ENCODE measurements around the gene ZFAND6.
"Not testable (repeated sequence)": the region's sequence is repeated elsewhere in the genome, so short reads cannot be mapped to it uniquely, and the experiment has no call there.

Gene ZFAND6

DNA sequence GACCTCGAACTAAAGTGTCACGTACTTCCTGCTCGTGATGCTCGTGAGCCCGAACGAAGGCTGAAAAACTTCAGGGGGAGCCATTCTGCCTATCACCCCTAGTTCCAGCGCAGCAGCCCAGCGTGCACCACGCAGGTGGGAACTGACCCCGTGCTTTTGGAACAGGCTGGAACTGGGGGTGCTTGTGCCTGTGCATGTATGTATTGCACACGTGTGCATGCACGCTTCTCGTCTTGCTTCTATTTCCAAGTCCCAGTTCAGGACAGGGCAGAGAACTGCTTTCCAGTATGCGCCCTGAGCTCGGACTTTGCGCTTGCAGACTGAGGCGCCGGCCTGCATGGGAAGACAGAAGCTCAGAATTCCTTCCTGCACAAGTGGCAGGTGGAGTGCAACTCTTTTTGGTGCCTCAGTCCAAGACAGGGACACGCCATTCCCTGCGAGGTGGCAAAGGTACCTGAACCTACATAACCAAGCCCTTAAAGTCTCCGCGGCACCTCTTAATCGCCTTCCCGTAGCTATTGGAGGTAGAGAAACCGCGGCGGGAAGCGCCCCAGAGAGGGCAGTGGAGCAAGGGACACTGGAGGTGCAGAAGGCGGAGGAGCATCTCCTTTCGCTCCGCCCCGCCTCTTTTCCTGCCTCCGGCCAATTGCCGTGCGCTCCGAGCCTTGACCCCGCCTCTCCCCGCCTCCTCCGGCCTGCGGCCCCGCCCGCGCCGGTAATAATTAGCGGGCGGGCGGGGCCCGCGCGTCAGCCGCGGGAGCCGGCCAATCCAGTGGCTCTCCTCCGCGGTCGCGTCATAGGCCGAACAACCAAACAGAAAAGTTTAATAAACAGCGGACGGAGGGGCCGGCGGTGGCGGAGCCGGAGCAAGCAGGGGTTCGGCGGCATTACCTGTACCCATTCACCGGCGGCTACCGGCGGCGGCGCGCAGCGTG, at the start of gene ZFAND6:
TSS of gene ZFAND6 (plus strand) at position 826 of the 935 bp plus-strand sequence. CDS start 60,669 bp downstream, outside the sequence.
- peak; percentile 86 to 87 for DNase-seq (ENCODE audit: low read depth in 2 of 2)

DNA sequence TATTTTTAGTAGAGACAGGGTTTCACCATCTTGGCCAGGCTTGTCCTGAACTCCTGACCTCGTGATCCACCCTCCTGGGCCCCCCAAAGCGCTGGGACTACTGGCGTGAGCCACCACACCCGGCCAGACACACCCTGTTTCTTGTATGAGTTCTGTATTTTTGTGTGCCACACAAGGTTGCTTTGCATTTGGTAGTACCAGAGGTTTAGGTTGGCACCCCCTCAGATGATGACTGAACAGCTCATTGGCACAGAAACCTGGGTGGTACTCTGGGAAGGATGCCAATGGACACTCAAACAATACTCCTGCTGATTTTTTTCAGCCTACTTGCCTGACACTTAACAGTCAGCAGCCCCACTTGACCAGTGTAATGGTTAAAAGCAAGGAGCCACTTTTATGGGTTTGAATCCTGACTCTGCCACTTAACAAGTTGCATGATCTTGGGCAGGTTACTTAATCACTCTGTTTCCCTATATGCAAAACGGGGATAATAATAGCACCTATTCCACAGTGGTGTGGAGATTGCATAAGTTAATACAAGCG, 49.3 kb upstream of the ZFAND6 start:
- no peak for DNase-seq (ENCODE audit: low read depth in 2 of 2)

DNA sequence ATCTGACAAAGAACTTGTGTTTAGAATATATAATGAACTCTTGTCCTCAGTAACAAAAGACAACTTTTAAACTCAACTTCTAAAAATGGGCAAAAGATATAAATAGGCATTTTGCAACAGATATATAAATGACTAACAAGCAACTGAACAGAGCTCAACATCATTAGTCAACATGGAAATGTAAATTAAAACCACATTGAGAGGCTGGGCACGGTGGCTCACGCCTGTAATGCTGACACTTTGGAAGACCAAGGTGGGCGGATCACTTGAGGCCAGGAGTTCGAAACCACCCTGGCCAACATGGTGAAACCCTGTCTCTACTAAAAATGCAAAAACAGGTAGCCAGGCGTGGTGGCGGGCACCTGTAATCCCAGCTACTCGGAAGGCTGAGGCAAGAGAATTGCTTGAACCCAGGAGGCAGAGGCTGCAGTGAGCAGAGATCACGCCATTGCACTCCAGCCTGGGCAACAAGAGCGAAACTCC, 48.4 kb upstream of the ZFAND6 start:
- DNase-seq (ENCODE audit: low read depth in 2 of 2): peak; percentile 90 to 91

DNA sequence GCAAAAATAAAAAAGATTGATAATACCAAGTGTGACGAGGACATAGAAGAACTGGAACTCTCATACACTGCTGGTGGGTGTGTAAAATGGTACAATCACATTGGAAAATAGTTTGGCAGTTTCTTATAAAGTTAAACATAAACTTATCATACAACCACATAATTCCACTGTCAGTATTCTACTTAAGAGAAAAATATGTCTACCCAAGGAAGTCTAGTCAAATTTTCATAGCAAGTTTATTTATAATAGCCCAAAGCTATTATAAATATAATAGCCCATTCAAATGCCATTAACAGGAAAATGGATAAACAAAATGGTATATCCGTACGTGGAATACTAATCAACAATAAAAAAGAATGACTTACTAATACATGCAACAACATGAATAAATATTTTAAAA, 47.9 kb upstream of the ZFAND6 start:
- no peak for DNase-seq (ENCODE audit: low read depth in 2 of 2)

DNA sequence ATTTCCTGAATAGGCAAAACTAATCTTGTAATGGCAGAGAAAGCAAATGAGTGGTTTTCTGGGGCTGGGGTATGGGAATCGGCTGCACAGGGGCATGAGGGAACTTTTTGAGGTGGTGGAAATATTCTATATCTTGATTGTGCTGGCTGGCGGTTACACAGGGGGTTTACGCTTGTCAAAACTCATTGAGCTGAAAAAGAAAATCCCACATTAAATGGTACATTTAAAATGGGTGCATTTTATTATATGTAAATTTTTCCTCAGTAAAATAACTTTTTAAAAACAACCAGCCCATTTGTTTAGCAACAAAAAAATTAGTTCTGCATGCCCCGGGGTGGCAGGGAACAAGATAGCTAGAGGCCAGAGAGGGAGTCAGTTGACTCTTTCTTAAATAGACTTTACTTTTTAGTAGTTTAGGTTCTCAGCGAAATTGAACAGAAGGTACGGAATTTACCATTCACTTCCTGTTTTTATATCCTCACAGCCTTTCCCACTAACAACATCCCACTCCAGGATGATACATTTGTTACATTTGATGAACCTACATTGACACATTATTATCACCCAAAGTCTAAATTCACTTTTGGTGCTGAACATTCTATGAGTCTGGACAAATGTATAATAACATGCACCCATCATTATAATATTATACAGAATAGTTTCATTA, 47.3 kb upstream of the ZFAND6 start:
- DNase-seq (ENCODE audit: low read depth in 2 of 2): no peak

DNA sequence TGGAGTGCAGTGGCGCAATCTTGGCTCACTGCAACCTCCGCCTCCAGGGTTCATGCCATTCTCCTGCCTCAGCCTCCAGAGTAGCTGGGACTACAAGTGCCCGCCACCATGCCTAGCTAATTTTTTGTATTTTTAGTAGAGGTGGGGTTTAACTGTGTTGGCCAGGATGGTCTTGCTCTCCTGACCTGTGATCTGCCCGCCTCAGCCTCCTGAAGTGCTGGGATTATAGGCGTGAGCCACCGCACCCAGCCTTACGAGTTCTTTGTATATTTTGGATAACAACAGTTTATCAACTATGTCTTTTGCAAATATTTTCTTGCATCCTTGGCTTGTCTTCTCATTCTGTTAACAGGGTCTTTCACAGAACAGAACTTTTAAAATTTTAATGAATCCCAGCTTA, 45.3 kb upstream of the ZFAND6 start:
- DNase-seq (ENCODE audit: low read depth in 2 of 2): not testable (repeated sequence)

DNA sequence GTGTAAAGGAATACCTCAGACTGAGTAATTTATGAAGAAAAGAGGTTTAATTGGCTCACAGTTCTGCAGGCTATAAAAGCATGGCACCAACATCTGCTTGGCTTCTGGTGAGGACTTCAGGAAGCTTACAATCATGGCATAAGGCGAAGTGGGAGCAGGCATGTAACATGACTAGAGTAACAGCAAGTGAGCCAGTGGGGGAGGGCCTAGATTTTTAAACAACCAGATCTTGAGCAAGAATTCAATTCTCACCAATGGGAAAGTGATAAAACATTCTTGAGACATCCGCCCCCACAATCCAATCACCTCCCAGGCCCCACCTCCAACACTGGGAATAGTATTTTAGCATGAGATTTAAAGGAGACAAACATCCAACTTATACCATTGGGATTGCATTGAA, 44.3 kb upstream of the ZFAND6 start:
- no peak for DNase-seq (ENCODE audit: low read depth in 2 of 2)

DNA sequence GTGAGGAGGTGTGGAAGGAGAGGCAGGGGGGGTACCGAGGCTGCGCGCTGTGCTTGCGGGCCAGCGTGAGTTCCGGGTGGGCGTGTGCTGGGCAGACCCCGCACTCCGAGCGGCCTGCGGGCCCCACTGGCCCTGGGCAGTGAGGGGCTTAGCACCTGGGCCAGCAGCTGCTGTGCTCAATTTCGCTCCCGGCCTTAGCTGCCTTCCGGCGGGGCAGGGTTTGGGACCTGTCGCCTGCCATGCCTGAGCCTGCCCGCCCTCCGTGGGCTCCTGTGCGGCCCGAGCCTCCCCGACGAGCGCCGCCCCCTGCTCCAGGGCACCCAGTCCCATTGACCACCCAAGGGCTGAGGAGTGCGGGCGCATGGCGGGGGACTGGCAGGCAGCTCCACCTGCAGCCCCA, 43.0 kb upstream of the ZFAND6 start:
- not testable (repeated sequence) for DNase-seq (ENCODE audit: low read depth in 2 of 2)

DNA sequence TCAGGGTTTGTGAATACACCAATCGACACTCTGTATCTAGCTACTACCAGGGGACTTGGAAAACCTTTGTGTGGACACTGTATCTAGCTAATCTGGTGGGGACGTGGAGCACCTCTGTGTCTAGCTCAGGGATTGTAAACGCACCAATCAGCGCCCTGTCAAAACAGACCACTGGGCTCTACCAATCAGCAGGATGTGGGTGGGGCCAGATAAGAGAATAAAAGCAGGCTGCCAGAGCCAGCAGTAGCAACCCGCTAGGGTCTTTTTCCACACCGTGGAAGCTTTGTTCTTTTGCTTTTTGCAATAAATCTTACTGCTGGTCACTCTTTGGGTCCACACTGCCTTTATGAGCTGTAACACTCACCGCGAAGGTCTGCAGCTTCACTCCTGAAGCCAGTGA, 42.3 kb upstream of the ZFAND6 start:
- not testable (repeated sequence) for DNase-seq (ENCODE audit: low read depth in 2 of 2)

DNA sequence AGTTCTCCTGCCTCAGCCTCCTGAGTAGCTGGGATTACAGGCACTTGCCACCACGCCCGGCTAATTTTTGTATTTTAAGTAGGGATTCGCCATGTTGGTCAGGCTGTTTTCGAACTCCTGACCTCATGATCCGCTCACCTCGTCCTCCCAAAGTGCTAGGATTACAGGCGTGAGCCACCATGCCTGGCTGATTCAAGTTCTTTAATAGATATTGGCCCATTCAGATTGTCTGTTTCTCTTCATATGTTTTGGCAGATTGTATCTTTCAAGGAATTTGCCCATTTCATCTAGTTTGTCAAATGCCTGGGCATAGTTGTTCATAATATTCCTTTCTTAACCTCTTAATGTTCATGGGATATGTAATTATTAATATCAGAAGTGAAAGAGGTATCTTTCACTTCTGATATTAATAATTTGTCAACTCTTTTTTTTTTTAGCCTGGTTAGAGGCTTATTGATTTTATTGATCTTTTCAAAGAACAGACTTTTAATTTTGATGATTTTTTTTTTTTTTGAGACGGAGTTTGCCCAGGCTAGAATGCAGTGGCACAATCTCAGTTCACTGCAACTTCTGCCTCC, 40.2 kb upstream of the ZFAND6 start:
- no peak for DNase-seq (ENCODE audit: low read depth in 2 of 2)

DNA sequence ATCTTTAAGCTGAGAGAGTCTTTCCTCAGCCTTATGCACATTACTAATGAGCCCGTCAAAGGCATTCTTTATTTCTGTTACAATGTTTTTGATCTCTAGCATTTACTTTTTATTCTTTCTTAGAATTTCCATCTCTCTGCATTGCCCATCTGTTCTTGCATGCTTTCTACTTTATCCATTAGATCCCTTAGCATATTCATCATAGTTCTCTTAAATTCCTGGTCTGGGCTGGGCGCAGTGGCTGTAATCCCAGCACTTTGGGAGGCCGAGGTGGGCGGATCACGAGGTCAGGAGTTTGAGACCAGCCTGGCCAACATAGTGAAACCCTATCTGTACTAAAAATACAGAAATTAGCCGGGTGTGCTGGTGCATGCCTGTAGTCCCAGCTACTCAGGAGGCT, 39.3 kb upstream of the ZFAND6 start:
- not testable (repeated sequence) for DNase-seq (ENCODE audit: low read depth in 2 of 2)

DNA sequence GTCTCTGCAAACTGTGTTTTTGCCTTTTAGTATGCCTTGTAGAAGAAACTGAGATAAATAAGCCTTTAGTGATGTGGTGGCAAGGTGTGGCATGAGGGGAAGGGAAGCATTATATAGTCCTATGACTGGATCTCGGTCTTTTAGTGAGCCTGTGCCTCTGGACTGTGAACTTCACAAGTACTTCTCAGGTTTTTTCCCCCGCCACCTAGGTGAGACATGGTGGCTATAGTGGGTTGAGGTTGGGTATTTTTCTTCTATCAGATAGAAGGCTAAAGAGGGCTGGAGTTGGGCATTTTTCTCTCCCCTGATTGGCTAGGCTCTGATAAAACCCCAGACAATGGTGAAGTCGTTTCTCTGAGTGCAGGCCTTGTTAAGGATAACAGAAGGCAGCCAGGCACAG, 38.7 kb upstream of the ZFAND6 start:
- no peak for DNase-seq (ENCODE audit: low read depth in 2 of 2)

DNA sequence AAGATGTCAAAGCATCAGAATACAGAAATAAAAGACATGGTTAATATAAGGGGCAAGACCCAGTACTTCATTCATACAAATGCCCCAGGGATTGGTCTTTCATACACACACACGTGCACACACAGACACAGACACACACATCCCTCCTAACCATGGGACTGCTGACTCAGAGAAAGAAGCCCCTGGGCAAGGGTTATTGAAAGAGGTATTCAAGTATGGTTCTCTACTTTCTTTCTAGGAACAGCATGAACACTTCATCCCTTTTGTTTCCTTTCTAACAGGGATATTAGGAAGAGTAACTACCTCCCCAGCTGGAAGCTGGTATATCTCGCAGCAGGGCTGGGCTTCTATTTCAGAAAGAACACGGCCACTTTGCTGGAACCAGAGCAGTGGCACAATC, 33.2 kb upstream of the ZFAND6 start:
- no peak for DNase-seq (ENCODE audit: low read depth in 2 of 2)

DNA sequence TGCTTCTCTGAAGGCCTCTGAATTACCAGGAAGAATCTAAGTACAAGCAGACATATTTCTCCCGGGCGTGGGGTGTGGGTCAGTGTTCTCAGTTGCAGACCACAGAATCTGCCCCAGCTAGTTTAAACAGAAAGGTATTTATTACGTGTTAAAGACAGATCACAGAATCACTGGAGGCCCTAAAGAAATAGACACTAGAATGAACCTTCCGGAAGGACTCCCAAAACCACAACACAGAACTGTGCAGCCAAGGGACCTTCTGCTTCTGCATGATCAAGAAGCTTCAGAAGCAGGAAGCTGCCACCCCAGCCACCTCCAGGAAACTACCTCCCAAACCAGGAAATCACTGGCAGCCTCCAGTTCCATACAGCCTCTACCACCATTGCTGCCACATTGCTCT, 32.7 kb upstream of the ZFAND6 start:
- no peak for DNase-seq (ENCODE audit: low read depth in 2 of 2)

DNA sequence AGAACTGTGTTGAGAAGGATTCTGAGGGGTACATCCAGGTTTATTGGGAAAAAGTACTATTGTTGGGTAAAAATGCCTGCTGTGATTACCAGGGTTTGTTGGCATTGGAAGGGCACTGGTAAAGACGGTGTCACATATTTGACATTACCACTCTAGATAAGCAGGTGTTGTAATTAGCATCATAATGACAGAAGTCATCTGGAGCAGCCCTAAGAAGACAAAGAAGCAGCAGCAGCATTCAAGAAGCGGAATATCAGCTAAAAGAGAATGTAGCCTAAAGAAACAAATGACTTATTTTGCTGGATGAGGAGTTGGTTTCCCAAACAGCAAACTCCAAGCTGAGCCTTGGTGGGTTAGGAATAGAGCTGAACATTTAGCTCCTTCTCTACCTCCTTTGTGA, 30.5 kb upstream of the ZFAND6 start:
- no peak for DNase-seq (ENCODE audit: low read depth in 2 of 2)

DNA sequence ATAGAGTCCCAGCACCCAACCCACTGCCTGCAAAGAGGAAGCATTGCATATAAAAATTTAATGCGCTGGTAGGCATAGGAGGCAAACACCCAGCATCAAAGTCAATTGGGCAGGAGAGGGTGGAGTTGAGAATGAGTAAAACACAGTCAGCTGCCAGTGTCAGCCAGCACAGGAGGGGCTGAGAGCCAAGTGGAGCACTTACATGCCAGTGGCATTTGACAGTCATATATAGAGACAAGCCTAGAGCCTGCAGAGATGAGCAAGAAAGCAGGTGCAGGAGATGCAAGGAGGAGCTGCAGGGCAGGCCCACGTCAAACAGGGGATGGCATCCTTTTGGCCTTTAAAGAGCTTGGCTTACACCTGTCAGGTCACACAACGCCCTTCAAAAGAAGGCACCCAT, 27.6 kb upstream of the ZFAND6 start:
- DNase-seq (ENCODE audit: low read depth in 2 of 2): no peak

DNA sequence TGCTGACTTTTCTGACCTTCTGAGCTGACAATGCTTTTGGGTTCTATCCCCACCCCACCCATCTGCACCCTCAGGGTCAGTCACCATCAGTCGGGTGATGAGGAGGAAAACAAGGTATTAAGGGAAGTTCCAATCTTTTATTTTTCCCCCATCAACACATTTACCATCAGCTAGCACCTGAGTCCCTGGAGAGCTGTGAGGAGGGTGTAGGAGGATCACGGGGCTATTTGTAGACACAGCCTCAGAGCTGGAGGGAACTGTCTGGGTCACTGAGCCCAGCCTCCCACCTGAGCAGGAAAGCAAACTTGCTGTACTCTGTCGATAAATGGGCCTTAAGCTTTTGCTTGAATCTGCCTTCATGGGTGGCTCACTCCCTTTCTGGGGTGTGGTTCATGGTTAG, 24.8 kb upstream of the ZFAND6 start:
- no peak for DNase-seq (ENCODE audit: low read depth in 2 of 2)

DNA sequence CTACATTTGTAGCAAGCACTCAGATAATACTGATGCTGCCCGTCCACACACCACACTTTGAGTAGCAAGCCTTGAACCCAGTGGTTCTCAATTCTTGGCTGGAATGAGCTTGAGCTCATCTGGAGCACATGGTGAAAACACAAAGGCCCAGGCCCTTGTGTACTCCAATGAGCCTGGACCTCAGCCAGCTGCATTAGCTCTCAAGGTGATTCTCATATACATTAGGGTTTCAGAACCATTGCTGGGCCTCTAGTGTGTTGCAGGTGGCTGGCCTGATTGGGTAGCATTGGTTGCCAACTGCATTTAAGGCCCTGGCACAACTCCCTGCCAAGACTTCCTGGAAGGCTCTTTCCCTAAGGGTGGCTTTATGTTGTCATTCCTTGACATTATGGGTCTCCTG, 23.4 kb upstream of the ZFAND6 start:
- DNase-seq (ENCODE audit: low read depth in 2 of 2): no peak

DNA sequence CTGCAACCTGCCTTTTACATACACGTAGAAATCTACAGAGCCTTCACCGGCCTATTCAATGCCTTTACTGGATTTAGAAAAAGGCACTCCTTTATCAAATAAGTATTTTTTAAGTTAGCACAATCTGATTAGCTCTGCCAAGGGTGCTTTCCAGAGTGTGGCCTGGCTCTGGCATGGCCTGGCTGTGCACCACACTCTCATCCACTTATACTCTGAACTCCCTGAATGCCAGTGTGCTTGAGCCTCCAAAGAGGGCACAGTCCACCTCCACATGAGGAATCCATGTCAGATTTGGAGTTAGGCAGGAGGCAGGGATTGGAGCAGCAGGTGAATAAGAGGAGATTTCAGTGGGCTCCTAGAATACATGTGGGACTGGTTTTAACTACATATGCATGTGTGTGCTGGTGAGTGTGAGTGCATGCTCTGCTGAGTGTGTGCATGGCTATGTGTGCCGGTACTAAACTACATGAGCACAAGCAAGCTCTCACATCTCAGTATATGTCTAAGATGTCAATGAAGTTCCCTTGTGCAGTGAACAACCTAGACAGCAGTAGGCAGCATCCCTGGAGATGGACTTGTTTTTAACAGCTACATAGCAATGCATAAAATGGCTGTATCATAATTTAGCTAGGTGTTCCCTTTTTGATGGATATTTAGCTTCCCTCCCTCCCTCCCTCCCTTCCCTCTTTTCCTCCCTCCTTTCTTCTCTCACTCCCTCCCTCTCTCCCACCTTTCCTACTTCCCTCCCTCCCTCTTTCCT, 17.8 kb upstream of the ZFAND6 start:
- DNase-seq (ENCODE audit: low read depth in 2 of 2): no peak

DNA sequence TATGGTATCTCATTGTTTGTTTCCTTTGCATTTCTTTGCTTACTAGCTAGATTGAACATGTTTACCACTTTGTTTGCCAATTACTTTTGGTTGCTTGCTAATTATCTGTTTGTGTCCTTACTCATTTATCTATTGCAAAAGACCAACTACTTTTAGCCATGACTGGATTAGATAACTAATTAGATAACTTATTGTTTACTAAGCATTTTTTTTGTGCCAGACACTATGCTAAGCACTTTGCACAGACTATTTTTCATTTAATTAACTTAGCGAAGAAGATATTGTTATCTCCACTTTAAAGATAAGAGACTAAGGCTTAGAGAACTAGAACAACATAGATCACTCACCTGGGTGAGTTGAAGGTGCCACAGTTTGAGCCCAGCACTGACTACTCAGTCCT, 16.9 kb upstream of the ZFAND6 start:
- no peak for DNase-seq (ENCODE audit: low read depth in 2 of 2)

DNA sequence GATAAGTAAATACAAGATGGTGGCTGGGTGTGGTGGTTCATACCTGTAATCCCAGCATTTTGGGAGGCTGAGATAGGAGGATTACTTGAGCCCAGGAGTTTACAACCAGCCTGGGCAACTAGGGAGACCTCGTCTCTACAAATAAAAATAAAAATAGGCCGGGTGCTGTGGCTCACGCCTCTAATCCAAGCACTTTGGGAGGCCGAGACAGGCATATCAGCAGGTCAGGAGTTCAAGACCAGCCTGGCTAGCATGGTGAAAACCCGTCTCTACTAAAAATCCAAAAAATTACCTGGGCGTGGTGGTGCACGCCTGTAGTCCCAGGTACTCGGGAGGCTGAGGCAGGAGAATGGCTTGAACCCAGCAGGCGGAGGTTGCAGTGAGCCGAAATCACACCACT, 14.3 kb upstream of the ZFAND6 start:
- not testable (repeated sequence) for DNase-seq (ENCODE audit: low read depth in 2 of 2)

DNA sequence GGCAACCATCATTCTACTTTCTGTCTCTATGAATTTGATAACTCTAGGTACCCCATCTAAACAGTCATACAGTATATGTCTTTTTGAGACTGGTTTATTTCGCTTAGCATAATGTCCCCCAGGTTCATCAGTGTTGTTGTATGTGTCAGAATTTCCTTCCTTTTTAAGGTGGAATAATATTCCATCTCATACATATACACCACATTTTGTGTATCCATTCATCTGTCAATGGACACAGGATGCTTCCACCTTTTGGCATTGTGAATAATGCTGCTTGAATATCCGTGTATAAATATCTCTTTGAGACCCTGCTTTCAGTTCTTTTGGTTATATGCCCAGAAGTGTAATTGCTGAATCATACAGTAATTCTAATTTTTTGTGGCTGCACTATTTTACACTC, 10.4 kb upstream of the ZFAND6 start:
- no peak for DNase-seq (ENCODE audit: low read depth in 2 of 2)
